ENCODE data around the gene SRSF2.

DNA sequence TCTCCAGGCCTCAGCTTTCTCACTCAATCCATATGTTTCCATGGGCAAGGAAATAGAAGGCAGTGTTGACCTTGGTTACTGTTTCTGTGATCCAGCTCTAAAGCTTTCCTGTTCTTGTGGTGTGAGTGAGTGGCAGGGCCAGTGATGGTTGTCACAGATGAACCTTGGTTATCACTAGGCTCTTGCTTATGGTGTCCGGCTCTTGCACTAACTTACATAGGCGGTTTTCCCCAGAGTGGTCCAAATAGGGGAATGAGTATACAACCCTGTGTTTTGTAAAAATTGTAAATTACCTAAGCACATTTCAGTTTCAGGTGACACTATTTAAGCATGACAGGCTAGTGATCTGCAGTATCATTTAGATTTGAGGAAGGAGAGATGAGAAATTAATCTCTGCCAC lies 7.6 kb upstream of the SRSF2 start:
- TF ChIP-seq ZNF8 (CRISPR knock-in tag; IDR thresholded peaks at IDR 0.05) (no peak), RARB (CRISPR knock-in tag; IDR thresholded peaks at IDR 0.05) (no peak), ISL1 (CRISPR knock-in tag; IDR thresholded peaks at IDR 0.05) (no peak)
